ENCODE data around the gene TOE1. TPM values are rescaled to one million over a fixed set of nuclear protein-coding genes. Genes with fewer than 3 reads are reported as not detected.

Gene TOE1
- 17.3 and 19.1 TPM in 2 replicates for polyA plus RNA-seq (2012; rRNA removed)
- polyA plus RNA-seq (2012; cell fraction: cytosol; rRNA removed), result 12.2 and 15.6 TPM in 2 replicates
- polyA plus RNA-seq (2012; cell fraction: nucleus; rRNA removed), result 35.8 and 36.9 TPM in 2 replicates

GRCh38 chr1:45339789-45340558 lies at the start of gene TOE1, which contains the start of gene MUTYH:
Gene TOE1 (plus strand): TSS chr1:45340170. CDS start chr1:45340253, 83 bp downstream.
Gene MUTYH (minus strand): TSS chr1:45340440. CDS start chr1:45334505, 5,935 bp downstream.
- Histone ChIP-seq H3K36me3 (replicated peaks in 1 of 2; ENCODE audit: control insufficient read depth in 1 of 2, insufficient read depth in 2 of 2, low read length in 1 of 2) (peaks cover 12 to 32% of the 10 kb centered on the region in 2 experiments), H3K27ac (ENCODE audit: low read depth in 2 of 2, low read length in 1 of 2) (peak within 1 kb of the TSS; percentile 97 to 98), H3K79me2 (ENCODE audit: insufficient read depth) (peaks cover 37% of the 10 kb centered on the region), H3K9me3 (no peaks in the 10 kb centered on the region), H2AFZ (ENCODE audit: low read depth) (peak within 1 kb of the TSS; percentile 93), H3F3A (replicated peaks; ENCODE audit: insufficient read depth) (peaks cover 13% of the 10 kb centered on the region), H3K27me3 (ENCODE audit: insufficient read depth) (no peaks in the 10 kb centered on the region), H3K9me2 (no peaks in the 10 kb centered on the region), H3K4me2 (peak within 1 kb of the TSS; percentile 84), H4K20me1 (ENCODE audit: insufficient read depth) (no peaks in the 10 kb centered on the region), H3K4me3 (ENCODE audit: low read depth in 2 of 2, low read length in 1 of 2) (peak within 1 kb of the TSS; percentile 84 to 87), H3K4me1 (ENCODE audit: control insufficient read depth in 1 of 2, insufficient read depth in 2 of 2, low read depth in 1 of 2, low read length in 1 of 2) (peaks cover 0 to 11% of the 10 kb centered on the region in 2 experiments; a peak in 1 of 4 replicates), H3K9ac (peak within 1 kb of the TSS; percentile 94)
- peak; percentile 96 for DNase-seq
- WGBS (ENCODE audit: low lambda C conversion rate), result under 1% methylated on average over 38 of the region's 70 CpGs
- CTCF ChIA-PET, result interaction anchor here (1.0 to 5.7 kb wide), 12 partner anchors 10 to 329 kb away, joined by 3 to 38 read pairs (median 6); partner anchors contain the start of genes HECTD3, HPDL, TESK2 and UROD
- POLR2A ChIA-PET, result interaction anchor here (0.5 to 3.0 kb wide), 24 partner anchors 10 to 565 kb away, joined by 3 to 38 read pairs (median 4); partner anchors contain the start of genes AKR1A1, CCDC163, EIF2B3 and HECTD3
- no peak for TF ChIP-seq USF2 (IDR thresholded peaks at IDR 0.05; ENCODE audit: borderline replicate concordance, low read depth, low read length)
- TF ChIP-seq, protein P1, sequence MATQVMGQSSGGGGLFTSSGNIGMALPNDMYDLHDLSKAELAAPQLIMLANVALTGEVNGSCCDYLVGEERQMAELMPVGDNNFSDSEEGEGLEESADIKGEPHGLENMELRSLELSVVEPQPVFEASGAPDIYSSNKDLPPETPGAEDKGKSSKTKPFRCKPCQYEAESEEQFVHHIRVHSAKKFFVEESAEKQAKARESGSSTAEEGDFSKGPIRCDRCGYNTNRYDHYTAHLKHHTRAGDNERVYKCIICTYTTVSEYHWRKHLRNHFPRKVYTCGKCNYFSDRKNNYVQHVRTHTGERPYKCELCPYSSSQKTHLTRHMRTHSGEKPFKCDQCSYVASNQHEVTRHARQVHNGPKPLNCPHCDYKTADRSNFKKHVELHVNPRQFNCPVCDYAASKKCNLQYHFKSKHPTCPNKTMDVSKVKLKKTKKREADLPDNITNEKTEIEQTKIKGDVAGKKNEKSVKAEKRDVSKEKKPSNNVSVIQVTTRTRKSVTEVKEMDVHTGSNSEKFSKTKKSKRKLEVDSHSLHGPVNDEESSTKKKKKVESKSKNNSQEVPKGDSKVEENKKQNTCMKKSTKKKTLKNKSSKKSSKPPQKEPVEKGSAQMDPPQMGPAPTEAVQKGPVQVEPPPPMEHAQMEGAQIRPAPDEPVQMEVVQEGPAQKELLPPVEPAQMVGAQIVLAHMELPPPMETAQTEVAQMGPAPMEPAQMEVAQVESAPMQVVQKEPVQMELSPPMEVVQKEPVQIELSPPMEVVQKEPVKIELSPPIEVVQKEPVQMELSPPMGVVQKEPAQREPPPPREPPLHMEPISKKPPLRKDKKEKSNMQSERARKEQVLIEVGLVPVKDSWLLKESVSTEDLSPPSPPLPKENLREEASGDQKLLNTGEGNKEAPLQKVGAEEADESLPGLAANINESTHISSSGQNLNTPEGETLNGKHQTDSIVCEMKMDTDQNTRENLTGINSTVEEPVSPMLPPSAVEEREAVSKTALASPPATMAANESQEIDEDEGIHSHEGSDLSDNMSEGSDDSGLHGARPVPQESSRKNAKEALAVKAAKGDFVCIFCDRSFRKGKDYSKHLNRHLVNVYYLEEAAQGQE (IDR thresholded peaks at IDR 0.05; ENCODE audit: low read depth, low read length), result peak; percentile 39
- no peak for TF ChIP-seq MEF2A (IDR thresholded peaks at IDR 0.05; ENCODE audit: borderline replicate concordance, low read depth)
- TF ChIP-seq EZH2phosphoT487 (IDR thresholded peaks at IDR 0.05; ENCODE audit: borderline replicate concordance, low read depth), result no peak
- peak; percentile 59 for TF ChIP-seq ELF1 (IDR thresholded peaks at IDR 0.05)
- TF ChIP-seq RAD21 (IDR thresholded peaks at IDR 0.05; ENCODE audit: low read length), result no peak
- TF ChIP-seq PBX3 (IDR thresholded peaks at IDR 0.05), result 0 out of 2 replicates have a peak, but pooled peaks have one; percentile 9
- TF ChIP-seq TAF1 (IDR thresholded peaks at IDR 0.05; ENCODE audit: borderline replicate concordance, low read depth, low read length), result peak; percentile 64; the same call in 1 of the 2 replicates
- peak; percentile 94 for TF ChIP-seq CHD2 (IDR thresholded peaks at IDR 0.05; ENCODE audit: low read length, partially characterized antibody)
- no peak for TF ChIP-seq SMC3 (IDR thresholded peaks at IDR 0.05; ENCODE audit: low read depth, low read length)
- no peak for TF ChIP-seq RFX5 (IDR thresholded peaks at IDR 0.05; ENCODE audit: low read length)
- TF ChIP-seq TCF12 (IDR thresholded peaks at IDR 0.05), result no peak
- peak; percentile 56; the same call in 1 of the 2 replicates for TF ChIP-seq MAX (IDR thresholded peaks at IDR 0.05; ENCODE audit: low read depth)
- TF ChIP-seq, protein P2, sequence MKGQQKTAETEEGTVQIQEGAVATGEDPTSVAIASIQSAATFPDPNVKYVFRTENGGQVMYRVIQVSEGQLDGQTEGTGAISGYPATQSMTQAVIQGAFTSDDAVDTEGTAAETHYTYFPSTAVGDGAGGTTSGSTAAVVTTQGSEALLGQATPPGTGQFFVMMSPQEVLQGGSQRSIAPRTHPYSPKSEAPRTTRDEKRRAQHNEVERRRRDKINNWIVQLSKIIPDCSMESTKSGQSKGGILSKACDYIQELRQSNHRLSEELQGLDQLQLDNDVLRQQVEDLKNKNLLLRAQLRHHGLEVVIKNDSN (IDR thresholded peaks at IDR 0.05; ENCODE audit: borderline replicate concordance, low read depth), result no peak; the same call in 1 of the 2 replicates
- TF ChIP-seq EP300 (IDR thresholded peaks at IDR 0.05; ENCODE audit: borderline replicate concordance in 1 of 2, low read depth in 1 of 2, low read length in 1 of 2), result peak in 1 of 2 experiments; percentile 19; a peak in 1 of 4 replicates
- TF ChIP-seq RCOR1 (IDR thresholded peaks at IDR 0.05; ENCODE audit: low read length), result no peak
- peak; percentile 88 for TF ChIP-seq YY1 (IDR thresholded peaks at IDR 0.05; ENCODE audit: low read depth)
- peak; percentile 88 for TF ChIP-seq ZBTB33 (IDR thresholded peaks at IDR 0.05; ENCODE audit: borderline replicate concordance, low read depth)
- TF ChIP-seq, protein P3, sequence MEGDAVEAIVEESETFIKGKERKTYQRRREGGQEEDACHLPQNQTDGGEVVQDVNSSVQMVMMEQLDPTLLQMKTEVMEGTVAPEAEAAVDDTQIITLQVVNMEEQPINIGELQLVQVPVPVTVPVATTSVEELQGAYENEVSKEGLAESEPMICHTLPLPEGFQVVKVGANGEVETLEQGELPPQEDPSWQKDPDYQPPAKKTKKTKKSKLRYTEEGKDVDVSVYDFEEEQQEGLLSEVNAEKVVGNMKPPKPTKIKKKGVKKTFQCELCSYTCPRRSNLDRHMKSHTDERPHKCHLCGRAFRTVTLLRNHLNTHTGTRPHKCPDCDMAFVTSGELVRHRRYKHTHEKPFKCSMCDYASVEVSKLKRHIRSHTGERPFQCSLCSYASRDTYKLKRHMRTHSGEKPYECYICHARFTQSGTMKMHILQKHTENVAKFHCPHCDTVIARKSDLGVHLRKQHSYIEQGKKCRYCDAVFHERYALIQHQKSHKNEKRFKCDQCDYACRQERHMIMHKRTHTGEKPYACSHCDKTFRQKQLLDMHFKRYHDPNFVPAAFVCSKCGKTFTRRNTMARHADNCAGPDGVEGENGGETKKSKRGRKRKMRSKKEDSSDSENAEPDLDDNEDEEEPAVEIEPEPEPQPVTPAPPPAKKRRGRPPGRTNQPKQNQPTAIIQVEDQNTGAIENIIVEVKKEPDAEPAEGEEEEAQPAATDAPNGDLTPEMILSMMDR (IDR thresholded peaks at IDR 0.05), result no peak

All from SK-N-SH (cell line).